ENCODE data around the gene MYO5B.

MYO5B gene

DNA sequence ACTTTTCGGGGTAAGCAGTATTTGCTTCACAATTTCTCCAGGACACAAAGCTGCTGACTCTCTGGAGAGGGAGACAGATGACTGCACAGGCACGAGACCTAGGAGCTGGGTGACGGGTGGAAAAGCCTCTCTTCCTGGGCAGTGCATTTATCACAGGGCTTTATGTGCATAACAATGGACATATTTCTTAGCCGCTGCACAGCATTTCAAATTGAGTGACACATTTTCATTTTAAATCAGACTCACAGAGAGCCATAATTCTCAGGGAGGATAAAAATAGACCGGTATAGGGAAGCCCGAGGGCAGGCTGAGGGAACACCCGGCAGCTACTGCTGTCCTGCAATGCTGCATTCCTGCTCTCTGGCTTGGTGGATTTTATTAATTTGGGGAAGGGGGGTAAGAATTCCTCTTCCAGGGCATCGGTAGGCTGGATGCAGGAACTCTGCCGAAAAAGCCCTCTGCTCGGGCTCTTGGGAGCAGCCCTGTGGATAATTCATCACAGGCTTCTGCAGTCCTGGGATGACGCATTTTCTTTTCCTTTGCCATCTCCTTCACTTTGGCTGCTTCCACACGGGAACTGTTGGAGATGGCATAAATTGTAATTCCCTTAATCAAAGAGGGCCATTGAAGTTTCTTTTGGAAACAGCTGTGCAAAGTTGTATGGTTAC is 273.5 kb downstream of the MYO5B start:
- Histone ChIP-seq H3K79me2 (ENCODE audit: control insufficient read depth, low read length) (no peaks in the 10 kb centered on the region), H3K9me2 (replicated peaks; ENCODE audit: control insufficient read depth, low read length) (no peaks in the 10 kb centered on the region), H3F3A (ENCODE audit: control insufficient read depth, insufficient read depth) (no peaks in the 10 kb centered on the region), H3K4me3 (ENCODE audit: low read length) (no peak overlapping the region), H3K36me3 (ENCODE audit: control insufficient read depth, low read length) (no peaks in the 10 kb centered on the region), H4K20me1 (ENCODE audit: control insufficient read depth, insufficient read depth, low read depth, low read length) (no peaks in the 10 kb centered on the region), H3K27ac (ENCODE audit: low read depth, low read length) (no peak overlapping the region), H3K4me2 (ENCODE audit: low read length) (no peak overlapping the region), H3K9me3 (ENCODE audit: control insufficient read depth, insufficient read depth, low read length) (no peaks in the 10 kb centered on the region), H3K27me3 (ENCODE audit: control insufficient read depth, low read length) (peaks cover 19% of the 10 kb centered on the region), H3K4me1 (ENCODE audit: control insufficient read depth, low read length) (no peaks in the 10 kb centered on the region)
- TF ChIP-seq, protein P1, sequence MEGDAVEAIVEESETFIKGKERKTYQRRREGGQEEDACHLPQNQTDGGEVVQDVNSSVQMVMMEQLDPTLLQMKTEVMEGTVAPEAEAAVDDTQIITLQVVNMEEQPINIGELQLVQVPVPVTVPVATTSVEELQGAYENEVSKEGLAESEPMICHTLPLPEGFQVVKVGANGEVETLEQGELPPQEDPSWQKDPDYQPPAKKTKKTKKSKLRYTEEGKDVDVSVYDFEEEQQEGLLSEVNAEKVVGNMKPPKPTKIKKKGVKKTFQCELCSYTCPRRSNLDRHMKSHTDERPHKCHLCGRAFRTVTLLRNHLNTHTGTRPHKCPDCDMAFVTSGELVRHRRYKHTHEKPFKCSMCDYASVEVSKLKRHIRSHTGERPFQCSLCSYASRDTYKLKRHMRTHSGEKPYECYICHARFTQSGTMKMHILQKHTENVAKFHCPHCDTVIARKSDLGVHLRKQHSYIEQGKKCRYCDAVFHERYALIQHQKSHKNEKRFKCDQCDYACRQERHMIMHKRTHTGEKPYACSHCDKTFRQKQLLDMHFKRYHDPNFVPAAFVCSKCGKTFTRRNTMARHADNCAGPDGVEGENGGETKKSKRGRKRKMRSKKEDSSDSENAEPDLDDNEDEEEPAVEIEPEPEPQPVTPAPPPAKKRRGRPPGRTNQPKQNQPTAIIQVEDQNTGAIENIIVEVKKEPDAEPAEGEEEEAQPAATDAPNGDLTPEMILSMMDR (IDR thresholded peaks at IDR 0.05; ENCODE audit: low read depth, low read length, poor library complexity, severe bottlenecking): no peak
- TF ChIP-seq EZH2phosphoT487 (IDR thresholded peaks at IDR 0.05; ENCODE audit: borderline replicate concordance, low read length): no peak

DNA sequence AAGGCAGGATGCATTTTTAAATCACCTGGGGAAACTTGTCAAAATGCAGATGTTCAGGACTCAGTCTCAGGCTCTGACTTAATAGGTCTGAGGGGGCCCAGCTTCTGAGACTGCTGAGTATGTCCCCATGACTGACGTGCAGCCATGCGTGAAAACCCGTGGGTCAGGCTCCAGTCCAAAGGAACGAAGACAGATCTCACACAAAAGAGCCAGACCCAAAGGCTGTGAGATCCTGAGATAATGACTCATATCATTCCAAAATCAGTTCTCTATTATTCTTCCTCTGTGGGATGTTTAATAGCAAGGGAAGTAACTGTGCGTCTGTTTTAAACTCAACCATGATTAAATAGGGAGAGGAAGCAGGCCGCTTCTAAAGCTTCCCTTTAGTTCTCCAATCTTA is 274.2 kb downstream of the MYO5B start:
- no peaks in the 10 kb centered on the region for H4K20me1 ChIP-seq (ENCODE audit: control insufficient read depth, insufficient read depth, low read depth, low read length)
- H3F3A ChIP-seq (ENCODE audit: control insufficient read depth, insufficient read depth): no peaks in the 10 kb centered on the region
- H3K4me2 ChIP-seq (ENCODE audit: low read length): no peak overlapping the region
- H3K4me3 ChIP-seq (ENCODE audit: low read length): no peak overlapping the region
- no peaks in the 10 kb centered on the region for H3K4me1 ChIP-seq (ENCODE audit: control insufficient read depth, low read length)
- H3K79me2 ChIP-seq (ENCODE audit: control insufficient read depth, low read length): no peaks in the 10 kb centered on the region
- no peak overlapping the region for H3K27ac ChIP-seq (ENCODE audit: low read depth, low read length)
- H3K36me3 ChIP-seq (ENCODE audit: control insufficient read depth, low read length): no peaks in the 10 kb centered on the region
- TF ChIP-seq EZH2phosphoT487 (IDR thresholded peaks at IDR 0.05; ENCODE audit: borderline replicate concordance, low read length): no peak
- no peaks in the 10 kb centered on the region for H3K9me3 ChIP-seq (ENCODE audit: control insufficient read depth, insufficient read depth, low read length)
- no peaks in the 10 kb centered on the region for H3K9me2 ChIP-seq (replicated peaks; ENCODE audit: control insufficient read depth, low read length)
- H3K27me3 ChIP-seq (ENCODE audit: control insufficient read depth, low read length): peaks cover 19% of the 10 kb centered on the region

DNA sequence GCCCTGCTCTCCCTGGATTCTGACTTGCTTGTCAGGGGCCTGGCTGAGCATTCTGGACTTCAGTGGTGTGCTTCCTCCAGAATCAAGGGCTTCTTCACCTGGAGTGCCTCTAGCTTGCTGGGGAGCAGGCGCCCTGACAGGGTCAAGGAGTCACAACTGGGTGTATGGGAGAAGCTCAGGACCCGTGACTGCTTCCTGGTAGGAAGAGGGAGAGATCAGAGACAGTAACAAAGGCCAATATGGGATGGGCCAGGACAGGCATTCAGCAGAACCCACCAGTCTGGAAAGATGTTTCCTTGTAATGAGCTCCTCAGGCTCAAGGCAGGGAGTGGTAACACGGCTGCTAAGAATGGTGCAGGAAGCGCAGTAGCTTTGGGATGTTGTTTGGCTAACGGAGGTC is 277.2 kb downstream of the MYO5B start:
- no peak overlapping the region for H3K27ac ChIP-seq (ENCODE audit: low read depth, low read length)
- H3K27me3 ChIP-seq (ENCODE audit: control insufficient read depth, low read length): peaks cover 14% of the 10 kb centered on the region

DNA sequence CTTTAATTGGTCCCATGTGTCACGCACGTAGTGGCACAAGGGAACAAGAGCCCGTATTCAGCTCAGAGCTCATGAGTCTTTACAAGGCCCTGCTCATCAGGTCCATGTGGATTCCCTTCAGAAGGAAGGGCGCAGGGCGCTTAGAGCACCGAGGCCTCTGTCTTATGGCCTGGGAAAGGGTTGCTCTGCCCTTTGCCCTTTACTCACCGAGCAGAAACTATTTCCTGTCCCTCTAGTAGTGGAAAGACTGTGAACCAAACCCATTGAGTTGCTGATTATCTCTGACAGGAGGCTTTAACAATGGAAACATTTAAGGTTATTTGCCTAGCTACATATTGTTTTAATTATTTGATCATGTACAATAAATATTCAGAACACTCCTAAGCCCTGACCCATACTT is 279.6 kb downstream of the MYO5B start:
- Histone ChIP-seq H3K4me3 (ENCODE audit: low read length) (no peak overlapping the region), H3K9me3 (ENCODE audit: control insufficient read depth, insufficient read depth, low read length) (no peaks in the 10 kb centered on the region), H3F3A (ENCODE audit: control insufficient read depth, insufficient read depth) (no peaks in the 10 kb centered on the region), H3K27me3 (ENCODE audit: control insufficient read depth, low read length) (no peaks in the 10 kb centered on the region; the same call in 1 of the 2 replicates), H3K27ac (ENCODE audit: low read depth, low read length) (no peak overlapping the region), H3K4me1 (ENCODE audit: control insufficient read depth, low read length) (no peaks in the 10 kb centered on the region), H3K36me3 (ENCODE audit: control insufficient read depth, low read length) (no peaks in the 10 kb centered on the region), H3K79me2 (ENCODE audit: control insufficient read depth, low read length) (no peaks in the 10 kb centered on the region), H3K4me2 (ENCODE audit: low read length) (no peak overlapping the region), H3K9me2 (replicated peaks; ENCODE audit: control insufficient read depth, low read length) (no peaks in the 10 kb centered on the region), H4K20me1 (ENCODE audit: control insufficient read depth, insufficient read depth, low read depth, low read length) (no peaks in the 10 kb centered on the region)
- TF ChIP-seq, protein P1 (IDR thresholded peaks at IDR 0.05; ENCODE audit: low read depth, low read length, poor library complexity, severe bottlenecking): no peak
- TF ChIP-seq EZH2phosphoT487 (IDR thresholded peaks at IDR 0.05; ENCODE audit: borderline replicate concordance, low read length): no peak

More for the DNA sequence above, 277.2 kb downstream of the MYO5B start:
- no peaks in the 10 kb centered on the region for H3K9me3 ChIP-seq (ENCODE audit: control insufficient read depth, insufficient read depth, low read length)
- TF ChIP-seq, protein P1 (IDR thresholded peaks at IDR 0.05; ENCODE audit: low read depth, low read length, poor library complexity, severe bottlenecking): no peak
- TF ChIP-seq EZH2phosphoT487 (IDR thresholded peaks at IDR 0.05; ENCODE audit: borderline replicate concordance, low read length): no peak
- no peaks in the 10 kb centered on the region for H3K79me2 ChIP-seq (ENCODE audit: control insufficient read depth, low read length)
- H4K20me1 ChIP-seq (ENCODE audit: control insufficient read depth, insufficient read depth, low read depth, low read length): no peaks in the 10 kb centered on the region
- no peak overlapping the region for H3K4me3 ChIP-seq (ENCODE audit: low read length)
- H3F3A ChIP-seq (ENCODE audit: control insufficient read depth, insufficient read depth): no peaks in the 10 kb centered on the region
- no peak overlapping the region for H3K4me2 ChIP-seq (ENCODE audit: low read length)
- H3K4me1 ChIP-seq (ENCODE audit: control insufficient read depth, low read length): no peaks in the 10 kb centered on the region
- no peaks in the 10 kb centered on the region for H3K9me2 ChIP-seq (replicated peaks; ENCODE audit: control insufficient read depth, low read length)
- H3K36me3 ChIP-seq (ENCODE audit: control insufficient read depth, low read length): no peaks in the 10 kb centered on the region

All from DOHH2 (cell line).